ENCODE data around the gene ATG4C.

The ATG4C gene

DNA sequence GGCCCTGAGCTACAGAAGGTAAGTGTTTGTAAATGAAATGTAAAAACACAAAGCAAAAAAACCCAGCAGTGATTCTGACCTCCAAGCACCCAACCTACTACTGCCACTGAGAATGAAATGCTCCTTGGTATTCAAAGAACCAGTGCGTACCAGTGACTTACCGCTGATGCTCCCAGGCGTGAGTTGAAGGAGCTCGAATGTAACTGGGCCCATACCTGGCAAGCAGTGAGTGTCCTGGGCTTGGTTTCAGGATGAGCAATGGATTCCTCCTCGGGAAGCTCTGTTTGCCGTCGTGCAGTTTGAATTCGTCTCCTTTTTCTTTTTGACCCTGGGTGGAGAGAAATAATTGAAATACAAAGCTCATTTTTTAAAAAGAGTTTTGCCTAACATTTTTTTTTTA lies 121.9 kb downstream of the ATG4C start:
- H3K79me2 ChIP-seq (ENCODE audit: insufficient read depth, low read length), result no peaks in the 10 kb centered on the region
- no peak overlapping the region for H3K4me2 ChIP-seq (ENCODE audit: insufficient read depth, low read length)
- H2AFZ ChIP-seq (ENCODE audit: low read depth, low read length), result no peak overlapping the region
- no peak overlapping the region for H3K27ac ChIP-seq (ENCODE audit: low read length)
- no peaks in the 10 kb centered on the region for H3K36me3 ChIP-seq (ENCODE audit: insufficient read depth, low read length)
- no peaks in the 10 kb centered on the region; the same call in 1 of the 2 replicates for H3K4me1 ChIP-seq (ENCODE audit: insufficient read depth, low read length)
- no peak overlapping the region for H3K9ac ChIP-seq (ENCODE audit: low read depth, low read length)
- no peaks in the 10 kb centered on the region for H3K9me3 ChIP-seq (ENCODE audit: insufficient read depth, low read length, severe bottlenecking)
- H4K20me1 ChIP-seq (ENCODE audit: insufficient read depth, low read length), result no peaks in the 10 kb centered on the region
- no peak for ATAC-seq (ENCODE audit: insufficient read depth, low read depth)
- H3K27me3 ChIP-seq (ENCODE audit: insufficient read depth, low read length, poor library complexity), result peaks cover 3% of the 10 kb centered on the region
- H3K4me3 ChIP-seq (ENCODE audit: low read depth in 1 of 2, low read length in 2 of 2), result no peak overlapping the region
- DNase-seq, result no peak
- TF ChIP-seq CTCF (IDR thresholded peaks at IDR 0.05; ENCODE audit: borderline replicate concordance, extremely low read depth, low read length, poor library complexity, severe bottlenecking) (no peak), EZH2 (IDR thresholded peaks at IDR 0.05; ENCODE audit: borderline replicate concordance, low read depth, low read length, severe bottlenecking) (no peak)

GRCh38 chr1:62906428-62906886 lies 122.5 kb downstream of the ATG4C start:
- H3K9ac ChIP-seq (ENCODE audit: low read depth, low read length), result no peak overlapping the region
- H4K20me1 ChIP-seq (ENCODE audit: insufficient read depth, low read length), result no peaks in the 10 kb centered on the region
- H2AFZ ChIP-seq (ENCODE audit: low read depth, low read length), result no peak overlapping the region
- no peaks in the 10 kb centered on the region for H3K36me3 ChIP-seq (ENCODE audit: insufficient read depth, low read length)
- no peak for ATAC-seq (ENCODE audit: insufficient read depth, low read depth)
- no peaks in the 10 kb centered on the region; the same call in 1 of the 2 replicates for H3K4me1 ChIP-seq (ENCODE audit: insufficient read depth, low read length)
- no peak for DNase-seq
- H3K9me3 ChIP-seq (ENCODE audit: insufficient read depth, low read length, severe bottlenecking), result no peaks in the 10 kb centered on the region
- H3K27me3 ChIP-seq (ENCODE audit: insufficient read depth, low read length, poor library complexity), result no peaks in the 10 kb centered on the region
- TF ChIP-seq EZH2 (IDR thresholded peaks at IDR 0.05; ENCODE audit: borderline replicate concordance, low read depth, low read length, severe bottlenecking) (no peak), CTCF (IDR thresholded peaks at IDR 0.05; ENCODE audit: borderline replicate concordance, extremely low read depth, low read length, poor library complexity, severe bottlenecking) (peak; percentile 42)
- no peak overlapping the region for H3K27ac ChIP-seq (ENCODE audit: low read length)
- H3K4me3 ChIP-seq (ENCODE audit: low read depth in 1 of 2, low read length in 2 of 2), result no peak overlapping the region
- H3K79me2 ChIP-seq (ENCODE audit: insufficient read depth, low read length), result no peaks in the 10 kb centered on the region
- H3K4me2 ChIP-seq (ENCODE audit: insufficient read depth, low read length), result no peak overlapping the region

DNA sequence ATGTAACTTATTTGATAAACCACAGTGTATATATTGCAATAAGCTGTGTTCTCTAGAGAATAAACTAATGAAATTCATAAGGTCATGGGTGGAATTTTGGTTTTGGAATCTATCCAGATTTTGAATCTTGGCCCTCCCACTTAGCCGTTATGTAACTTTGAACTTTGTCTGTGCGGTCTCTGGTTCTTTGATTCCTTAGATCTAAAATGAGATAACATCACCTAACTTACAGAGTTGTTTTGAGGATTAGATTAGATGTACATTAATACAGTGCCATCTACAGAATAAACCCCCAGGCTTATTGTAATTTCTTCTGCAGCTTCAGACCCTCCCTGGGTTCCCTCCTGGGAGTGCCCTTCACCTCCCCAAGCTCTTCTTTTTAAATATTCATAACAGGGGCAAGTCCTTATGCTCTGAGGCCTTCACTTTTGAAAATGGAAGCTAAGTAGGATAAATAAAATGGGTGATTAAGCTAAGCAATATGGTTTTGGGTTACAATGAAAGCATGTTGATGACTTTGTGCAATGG lies 124.3 kb downstream of the ATG4C start:
- ATAC-seq (ENCODE audit: insufficient read depth, low read depth) (peak; percentile 61), DNase-seq (no peak)
- H3K79me2 ChIP-seq (ENCODE audit: insufficient read depth, low read length), result no peaks in the 10 kb centered on the region
- H3K27ac ChIP-seq (ENCODE audit: low read length), result no peak overlapping the region
- H3K36me3 ChIP-seq (ENCODE audit: insufficient read depth, low read length), result no peaks in the 10 kb centered on the region
- TF ChIP-seq EZH2 (IDR thresholded peaks at IDR 0.05; ENCODE audit: borderline replicate concordance, low read depth, low read length, severe bottlenecking) (no peak), CTCF (IDR thresholded peaks at IDR 0.05; ENCODE audit: borderline replicate concordance, extremely low read depth, low read length, poor library complexity, severe bottlenecking) (no peak)
- H4K20me1 ChIP-seq (ENCODE audit: insufficient read depth, low read length), result no peaks in the 10 kb centered on the region
- no peak overlapping the region for H3K9ac ChIP-seq (ENCODE audit: low read depth, low read length)
- no peaks in the 10 kb centered on the region for H3K9me3 ChIP-seq (ENCODE audit: insufficient read depth, low read length, severe bottlenecking)
- no peak overlapping the region for H2AFZ ChIP-seq (ENCODE audit: low read depth, low read length)
- no peaks in the 10 kb centered on the region; the same call in 1 of the 2 replicates for H3K4me1 ChIP-seq (ENCODE audit: insufficient read depth, low read length)
- H3K4me2 ChIP-seq (ENCODE audit: insufficient read depth, low read length), result no peak overlapping the region
- H3K27me3 ChIP-seq (ENCODE audit: insufficient read depth, low read length, poor library complexity), result no peaks in the 10 kb centered on the region
- H3K4me3 ChIP-seq (ENCODE audit: low read depth in 1 of 2, low read length in 2 of 2), result no peak overlapping the region

All from DND-41 (cell line).